ENCODE data around the gene STAM2. TPM values are rescaled to one million over a fixed set of nuclear protein-coding genes. Genes with fewer than 3 reads are reported as not detected.
"Not testable (repeated sequence)": the region's sequence is repeated elsewhere in the genome, so short reads cannot be mapped to it uniquely, and the experiment has no call there.

Gene STAM2
- total RNA-seq, 1 experiment from 2014 or later = 27.3 TPM

DNA sequence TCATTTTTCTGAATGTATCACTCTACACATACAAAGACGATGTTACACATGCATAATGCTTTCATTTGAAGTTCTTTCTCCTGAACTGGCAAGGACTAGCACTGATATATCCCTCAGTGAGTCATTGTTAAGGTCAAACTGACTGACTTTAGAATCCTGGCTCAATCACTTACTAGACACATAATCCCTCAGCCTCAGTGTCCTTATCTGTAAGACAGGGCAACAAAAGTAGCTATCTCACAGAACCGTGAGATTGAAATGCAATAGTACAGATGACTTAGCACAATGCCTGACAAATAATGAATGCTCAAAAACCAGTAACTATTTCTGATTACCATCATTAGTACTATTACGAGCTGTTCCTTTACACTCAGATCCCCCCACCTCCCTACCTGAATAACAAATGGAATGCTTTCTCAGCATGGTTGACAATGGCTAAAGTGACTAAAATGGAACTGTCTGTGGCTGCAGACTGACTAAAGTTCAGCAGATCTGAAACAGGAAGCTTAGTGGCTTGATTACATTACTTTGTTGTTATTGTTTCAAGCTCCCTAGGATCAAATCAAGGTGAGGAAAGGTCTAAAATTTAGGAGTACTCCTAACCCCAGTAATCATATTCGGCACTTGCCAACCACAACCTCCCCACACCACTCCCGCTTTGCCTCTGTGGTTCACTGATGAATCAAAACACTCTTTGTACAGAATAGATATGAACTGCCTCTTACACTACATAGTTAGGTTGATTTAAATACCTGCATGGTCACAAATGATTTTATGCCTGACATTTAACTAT is 40.9 kb downstream of the STAM2 start:
- peak; percentile 9 for DNase-seq (ENCODE audit: low read depth, low spot score)

DNA sequence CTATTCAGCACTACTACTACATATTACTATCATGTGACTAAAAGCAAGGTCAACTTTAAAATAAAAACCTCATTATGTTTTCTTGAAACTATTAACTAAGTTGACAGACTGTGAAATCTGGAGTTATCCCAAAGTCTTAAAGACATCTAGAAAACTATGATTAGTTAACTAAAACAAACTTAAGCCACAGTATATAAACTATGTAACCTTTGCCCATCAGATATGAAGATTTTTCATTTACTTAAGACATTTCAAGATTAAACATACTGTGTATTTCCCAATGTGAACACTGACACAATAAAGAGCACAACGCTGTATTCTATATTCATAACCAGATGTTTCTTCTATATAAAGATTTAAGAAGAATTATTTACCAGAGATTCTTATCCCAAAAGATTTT is 43.3 kb downstream of the STAM2 start:
- in situ Hi-C loops (cut with HindIII; ENCODE audit: low pct_unique_long_range_greater_than_20kb, low sequenced_read_pairs) = no loop called here
- peak; percentile 11 for DNase-seq (ENCODE audit: low read depth, low spot score)

More for the DNA sequence above, 40.9 kb downstream of the STAM2 start:
- in situ Hi-C loops (cut with HindIII; ENCODE audit: low pct_unique_long_range_greater_than_20kb, low sequenced_read_pairs) = no loop called here

DNA sequence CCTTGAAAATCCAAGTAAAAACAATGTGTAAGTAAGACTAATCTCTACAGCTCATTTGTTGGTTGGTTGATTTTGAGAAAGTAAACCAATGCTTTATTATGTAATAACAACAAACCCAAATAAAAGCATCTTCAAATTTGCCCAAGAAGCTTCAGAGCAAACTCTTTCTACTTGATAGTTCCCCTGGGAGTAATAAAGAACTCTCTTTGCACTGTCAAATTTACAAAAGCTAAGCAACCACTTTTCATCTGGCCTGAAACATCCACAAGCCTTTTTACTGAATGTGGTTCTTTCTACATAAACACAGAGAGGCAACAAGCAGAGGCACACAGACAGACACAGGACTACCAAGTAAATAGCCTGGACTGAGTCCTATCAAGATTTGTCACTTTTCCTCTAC is 47.9 kb downstream of the STAM2 start:
- in situ Hi-C loops (cut with HindIII; ENCODE audit: low pct_unique_long_range_greater_than_20kb, low sequenced_read_pairs) = no loop called here
- DNase-seq (ENCODE audit: low read depth, low spot score) = no peak

DNA sequence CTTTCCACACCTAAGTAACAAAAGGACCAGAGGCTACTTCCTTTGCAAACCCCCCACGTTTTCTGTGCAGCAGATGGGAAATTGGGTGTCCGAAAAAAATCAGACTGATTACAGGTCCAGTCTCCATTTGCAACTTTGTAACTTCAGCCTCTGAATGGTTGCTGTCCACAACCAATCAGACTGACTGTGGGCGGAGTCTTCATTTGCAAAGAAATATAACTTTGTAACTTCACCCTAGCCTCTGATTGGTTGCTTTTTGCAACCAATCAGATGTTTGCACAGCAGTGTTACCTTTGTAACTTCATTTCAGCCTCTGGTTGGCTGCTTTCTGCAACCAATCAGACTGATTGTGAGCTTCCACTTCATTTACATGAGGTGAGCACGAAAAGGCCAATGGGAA is 48.9 kb downstream of the STAM2 start:
- in situ Hi-C loops (cut with HindIII; ENCODE audit: low pct_unique_long_range_greater_than_20kb, low sequenced_read_pairs) = no loop called here
- DNase-seq (ENCODE audit: low read depth, low spot score) = peak; percentile 15

DNA sequence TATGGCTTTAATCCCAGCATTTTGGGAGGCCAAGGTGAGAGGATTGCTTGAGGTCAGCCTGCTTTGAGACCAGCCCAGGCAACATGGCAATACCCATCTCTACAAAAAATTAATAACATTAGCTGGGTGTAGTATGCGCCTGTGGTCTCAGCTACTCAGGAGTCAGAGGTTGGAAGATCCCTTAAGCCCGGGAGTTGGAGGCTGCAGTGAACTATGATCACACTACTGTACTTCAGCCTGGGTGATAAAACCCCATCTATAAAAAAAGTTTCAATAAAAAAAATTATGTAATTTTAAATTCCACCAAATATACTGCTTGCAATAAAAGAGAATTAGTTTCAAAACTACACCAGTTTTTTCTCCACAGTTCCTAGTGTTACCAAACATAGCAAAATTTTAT is 53.4 kb downstream of the STAM2 start:
- no peak for DNase-seq (ENCODE audit: low read depth, low spot score)
- in situ Hi-C loops (cut with HindIII; ENCODE audit: low pct_unique_long_range_greater_than_20kb, low sequenced_read_pairs) = no loop called here

DNA sequence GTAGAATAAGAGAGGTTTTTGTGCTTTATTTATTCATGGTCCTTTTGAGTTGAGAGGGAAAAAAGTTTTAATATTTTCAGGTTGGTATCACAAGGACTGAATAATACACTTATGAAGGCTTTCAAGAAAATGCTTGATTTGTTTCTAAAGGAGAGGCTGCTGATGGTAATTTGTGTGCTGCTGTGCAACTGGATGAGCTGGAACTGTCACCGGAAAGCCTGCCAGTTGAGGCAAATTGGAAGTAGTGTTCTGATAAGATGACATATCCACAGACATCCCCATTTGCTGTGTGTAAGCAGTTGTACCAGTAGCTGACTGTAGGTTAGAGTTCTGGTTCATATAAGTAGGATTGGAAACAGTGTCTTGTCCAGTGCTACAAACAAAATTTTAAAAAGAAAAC is 55.1 kb downstream of the STAM2 start:
- in situ Hi-C loops (cut with HindIII; ENCODE audit: low pct_unique_long_range_greater_than_20kb, low sequenced_read_pairs) = no loop called here
- DNase-seq (ENCODE audit: low read depth, low spot score) = no peak

DNA sequence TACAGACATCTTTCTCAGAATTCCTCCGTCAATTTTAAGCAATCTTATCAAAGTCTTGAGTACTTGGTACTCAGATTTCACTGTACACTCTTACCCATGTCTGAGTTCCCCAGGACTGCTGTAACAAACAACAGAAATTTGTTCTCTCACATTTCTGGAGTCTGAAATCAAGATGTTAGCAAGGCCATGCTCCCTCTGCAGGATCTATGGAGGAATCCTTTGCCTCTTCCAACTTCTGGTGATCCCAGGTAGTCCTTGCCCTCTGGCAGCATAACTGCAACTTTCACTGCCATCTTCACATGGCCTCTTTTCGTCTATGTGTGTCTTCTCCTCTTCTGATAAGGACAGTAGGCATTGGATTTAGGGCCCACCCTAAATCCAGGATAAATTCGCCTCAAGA is 59.6 kb downstream of the STAM2 start:
- in situ Hi-C loops (cut with HindIII; ENCODE audit: low pct_unique_long_range_greater_than_20kb, low sequenced_read_pairs) = no loop called here
- peak; percentile 48 for DNase-seq (ENCODE audit: low read depth, low spot score)

DNA sequence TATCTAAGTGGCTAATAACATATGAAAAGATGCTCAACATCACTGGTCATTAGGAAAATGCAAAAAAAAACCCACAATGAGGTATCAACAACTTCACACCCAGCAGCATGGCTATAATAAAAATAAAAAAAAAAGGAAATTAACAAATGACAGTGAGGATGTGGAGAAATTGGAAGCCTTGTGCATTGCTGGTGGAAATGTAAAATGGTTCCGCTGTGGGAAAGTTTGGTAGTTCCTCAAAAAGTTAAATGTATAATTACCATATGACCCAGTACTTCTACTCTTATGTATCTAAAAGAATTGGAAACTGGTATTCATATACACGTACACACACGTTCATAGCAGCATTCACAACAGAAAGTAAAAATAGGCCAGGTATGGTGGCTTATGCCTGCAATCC is 61.2 kb downstream of the STAM2 start:
- DNase-seq (ENCODE audit: low read depth, low spot score) = no peak
- in situ Hi-C loops (cut with HindIII; ENCODE audit: low pct_unique_long_range_greater_than_20kb, low sequenced_read_pairs) = no loop called here

DNA sequence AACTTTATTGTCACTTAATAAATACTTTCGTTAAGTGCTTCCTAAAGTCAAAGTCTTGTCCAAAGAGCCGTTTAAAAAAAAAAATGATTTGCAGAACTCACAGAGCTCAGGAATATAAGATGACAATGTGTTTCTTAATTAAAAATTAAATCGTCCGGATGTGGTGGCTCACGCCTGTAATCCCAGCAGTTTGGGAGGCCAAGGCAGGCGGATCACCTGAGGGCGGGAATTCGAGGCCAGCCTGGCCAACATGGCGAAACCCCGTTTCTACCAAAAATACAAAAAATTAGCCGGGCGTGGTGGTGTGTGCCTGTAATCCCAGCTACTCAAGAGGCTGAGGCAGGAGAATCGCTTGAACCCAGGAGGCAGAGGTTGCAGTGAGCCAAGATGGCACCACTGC is 68.4 kb downstream of the STAM2 start:
- in situ Hi-C loops (cut with HindIII; ENCODE audit: low pct_unique_long_range_greater_than_20kb, low sequenced_read_pairs) = not testable (repeated sequence)

DNA sequence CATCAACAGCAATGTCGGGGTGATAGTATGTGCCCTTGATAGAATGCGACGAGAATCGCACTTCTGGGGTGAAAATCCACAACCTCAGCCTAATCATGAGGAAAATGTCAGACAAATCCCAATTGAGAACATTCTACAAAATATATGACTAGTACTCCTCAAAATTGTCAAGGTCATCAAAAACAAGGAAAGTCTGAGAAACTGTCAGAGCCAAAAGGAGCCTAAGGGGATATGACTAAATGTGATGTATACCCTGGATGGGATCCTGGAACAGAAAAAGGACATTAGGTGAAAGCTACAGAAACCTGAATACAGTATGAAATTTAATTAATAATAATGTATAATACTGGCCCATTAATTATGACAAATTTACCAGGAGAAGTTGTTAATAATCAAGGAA is 69.1 kb downstream of the STAM2 start:
- DNase-seq (ENCODE audit: low read depth, low spot score) = no peak

More for the DNA sequence above, 68.4 kb downstream of the STAM2 start:
- DNase-seq (ENCODE audit: low read depth, low spot score) = not testable (repeated sequence)

DNA sequence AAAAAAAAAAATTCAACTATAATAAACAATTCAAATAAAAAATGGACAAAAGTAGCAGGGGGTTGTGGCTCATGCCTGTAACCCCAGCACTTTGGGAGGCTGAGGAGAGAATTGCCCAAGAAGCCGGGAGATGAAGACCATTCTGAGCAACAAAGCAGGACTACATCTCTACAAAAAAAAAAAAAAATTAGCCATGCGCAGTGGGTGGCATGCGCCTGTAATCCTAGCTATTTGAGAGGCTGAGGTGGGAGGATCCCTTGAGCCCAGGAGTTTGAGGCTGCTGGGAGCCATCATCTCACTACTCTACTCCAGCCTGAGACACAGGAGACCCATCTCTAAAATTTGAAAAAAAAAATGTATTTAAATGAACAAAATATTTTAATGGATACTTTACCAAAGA is 72.3 kb downstream of the STAM2 start:
- in situ Hi-C loops (cut with HindIII; ENCODE audit: low pct_unique_long_range_greater_than_20kb, low sequenced_read_pairs) = no loop called here
- no peak for DNase-seq (ENCODE audit: low read depth, low spot score)

More for the DNA sequence above, 69.1 kb downstream of the STAM2 start:
- in situ Hi-C loops (cut with HindIII; ENCODE audit: low pct_unique_long_range_greater_than_20kb, low sequenced_read_pairs) = no loop called here

DNA sequence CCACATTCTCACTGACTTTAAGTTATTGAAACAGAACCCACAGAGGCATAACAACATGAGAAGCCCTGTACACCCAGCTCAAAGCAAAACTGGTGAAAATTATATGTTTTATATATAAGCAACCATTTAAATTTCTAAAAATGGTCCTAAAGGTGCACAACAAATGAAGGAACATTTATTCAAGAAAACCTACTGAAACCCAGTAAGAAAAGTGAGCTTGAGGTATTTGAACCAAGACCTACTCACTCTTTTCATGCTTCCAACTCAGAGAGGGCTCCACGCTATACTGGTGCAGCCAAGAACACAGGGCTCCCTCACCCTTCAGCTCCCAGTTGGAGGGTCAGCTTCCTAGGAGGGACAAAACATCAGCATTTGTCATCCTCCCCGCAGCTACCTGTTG is 74.6 kb downstream of the STAM2 start:
- in situ Hi-C loops (cut with HindIII; ENCODE audit: low pct_unique_long_range_greater_than_20kb, low sequenced_read_pairs) = no loop called here
- no peak for DNase-seq (ENCODE audit: low read depth, low spot score)

DNA sequence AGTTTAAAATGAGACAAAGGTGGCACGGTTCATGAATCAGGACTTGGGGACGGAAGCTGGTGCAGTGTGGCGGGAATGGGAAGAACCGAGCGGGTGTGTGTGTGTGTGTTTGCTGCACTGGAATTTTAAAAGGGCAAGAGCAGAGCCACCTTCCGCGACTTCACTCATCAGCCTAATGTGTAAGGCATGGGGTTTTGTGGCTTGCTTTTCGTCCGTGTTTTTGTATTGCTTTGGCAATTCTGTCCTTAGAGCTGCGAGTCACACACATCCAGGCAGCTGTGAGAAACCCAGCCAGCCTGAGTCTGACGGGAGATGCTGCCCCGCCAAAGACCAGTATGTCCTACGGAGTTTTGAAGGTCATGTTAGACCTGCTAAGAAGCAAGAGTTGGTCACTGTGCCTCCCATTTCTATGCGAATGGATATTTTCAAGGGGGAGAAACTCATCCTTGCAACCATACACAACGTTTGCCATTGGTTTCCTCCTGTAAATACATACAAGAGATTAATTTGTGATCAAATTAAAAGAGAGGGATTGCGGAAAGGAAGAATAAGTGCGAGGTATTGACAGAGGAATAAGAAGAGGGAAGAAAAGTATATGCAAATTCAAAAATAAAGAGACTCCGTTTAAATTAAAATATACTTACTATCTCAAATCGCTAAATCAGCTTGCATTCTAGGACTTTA is 76.1 kb downstream of the STAM2 start:
- in situ Hi-C loops (cut with HindIII; ENCODE audit: low pct_unique_long_range_greater_than_20kb, low sequenced_read_pairs) = no loop called here
- DNase-seq (ENCODE audit: low read depth, low spot score) = peak; percentile 2

DNA sequence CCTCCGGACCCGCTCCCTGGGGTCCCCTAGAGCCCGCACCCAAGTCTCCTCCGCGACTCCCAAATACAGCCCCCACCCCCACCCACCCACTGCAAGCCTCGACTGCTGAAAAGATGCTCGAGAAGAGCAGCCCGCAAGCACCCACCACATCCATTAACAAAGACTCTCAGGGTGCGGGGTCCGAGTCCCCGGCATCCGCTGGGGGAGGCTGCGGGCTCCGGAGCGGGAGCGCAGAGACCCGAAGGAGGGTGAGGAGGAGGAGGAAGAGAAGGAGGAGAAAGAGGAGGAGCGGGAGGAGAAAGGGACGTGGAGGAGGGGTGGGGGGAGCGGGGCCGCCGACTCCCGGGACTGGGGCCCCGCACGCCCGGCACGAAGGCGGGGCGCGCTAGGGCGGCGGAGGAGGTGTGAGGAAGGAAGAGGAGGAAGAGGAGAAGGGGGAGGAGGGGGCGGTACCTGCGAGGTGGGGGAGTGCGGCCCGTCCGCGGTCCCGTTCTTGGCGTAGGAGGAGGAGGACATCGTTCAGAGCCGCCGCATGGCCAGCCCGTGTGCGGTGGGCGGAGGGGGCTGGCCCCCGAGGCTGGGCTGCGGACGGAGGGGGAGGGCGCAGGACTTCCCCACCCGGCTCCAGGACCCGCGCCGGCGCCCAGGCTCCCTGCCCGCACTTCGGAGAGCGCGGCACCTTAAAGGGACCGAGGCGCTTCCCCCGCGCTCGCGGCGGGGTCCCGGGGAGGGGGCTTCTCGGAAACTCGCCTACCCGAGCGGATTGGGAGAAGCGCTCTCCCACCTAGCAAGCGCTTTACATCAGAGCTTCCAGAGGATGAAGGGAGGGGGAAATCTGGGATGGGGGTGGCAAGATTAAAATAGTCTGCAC is 76.8 kb downstream of the STAM2 start, which contains the start of gene CACNB4:
Gene CACNB4, minus strand, starts transcription at position 549 of the 871 bp plus-strand sequence.
- in situ Hi-C loops (cut with HindIII; ENCODE audit: low pct_unique_long_range_greater_than_20kb, low sequenced_read_pairs) = no loop called here
- DNase-seq (ENCODE audit: low read depth, low spot score) = no peak

DNA sequence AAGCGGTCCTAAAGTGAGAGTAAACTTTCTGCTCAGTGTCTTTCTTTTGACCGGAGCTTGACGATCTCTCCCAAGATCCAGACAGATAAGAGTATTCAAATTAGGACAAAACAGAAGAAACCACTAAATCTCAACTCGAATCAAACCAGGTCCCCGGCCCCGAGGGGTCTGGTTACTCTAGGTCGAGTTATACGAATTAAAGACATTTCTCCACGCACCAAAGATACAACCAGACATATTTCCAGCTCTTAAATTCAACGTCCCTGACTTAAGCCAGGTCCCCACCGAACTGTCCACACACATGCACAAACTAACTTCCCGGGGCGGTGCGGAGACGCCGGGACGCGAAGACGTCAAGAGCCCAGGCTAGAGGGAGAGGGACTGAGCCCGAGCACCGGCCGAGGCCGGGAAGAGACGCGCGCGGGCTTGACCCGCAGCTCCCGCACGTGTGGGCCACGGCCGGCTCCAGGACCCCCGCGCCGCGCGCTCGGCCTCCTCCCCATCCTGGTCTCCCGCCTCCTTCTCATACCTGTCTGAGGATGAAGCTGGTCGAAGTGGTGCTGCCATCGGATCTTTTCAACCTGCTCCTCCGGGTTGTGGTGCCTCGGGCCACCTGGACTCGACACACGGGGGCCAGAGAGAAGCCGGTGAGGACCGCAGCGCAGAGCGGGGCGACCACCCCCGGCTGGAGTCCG is 77.6 kb downstream of the STAM2 start:
- no peak for DNase-seq (ENCODE audit: low read depth, low spot score)
- in situ Hi-C loops (cut with HindIII; ENCODE audit: low pct_unique_long_range_greater_than_20kb, low sequenced_read_pairs) = no loop called here

DNA sequence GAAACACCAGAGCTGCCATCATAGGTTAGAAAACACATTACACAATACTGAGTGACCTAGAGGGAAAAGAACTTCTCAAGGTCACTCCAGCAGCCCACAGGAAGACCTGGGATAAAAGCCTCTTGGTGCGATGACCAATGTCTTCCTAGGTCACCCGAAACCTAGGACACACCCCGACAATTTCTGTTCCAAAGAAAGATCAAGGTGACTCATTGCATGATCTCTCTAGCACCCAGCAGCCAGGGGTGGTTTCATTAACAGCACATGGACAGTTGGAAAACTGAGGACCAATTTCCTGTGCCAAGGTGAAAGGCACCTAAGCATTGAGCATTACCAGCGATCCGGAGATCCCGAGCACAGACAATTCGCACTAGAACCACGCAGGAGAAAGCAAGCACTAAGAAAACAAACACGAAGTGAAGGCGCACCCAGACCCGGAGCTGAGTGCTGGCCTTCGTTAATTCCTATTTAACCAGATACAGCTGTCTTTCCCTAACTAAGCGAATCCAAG is 78.2 kb downstream of the STAM2 start:
- no peak for DNase-seq (ENCODE audit: low read depth, low spot score)
- in situ Hi-C loops (cut with HindIII; ENCODE audit: low pct_unique_long_range_greater_than_20kb, low sequenced_read_pairs) = no loop called here

DNA sequence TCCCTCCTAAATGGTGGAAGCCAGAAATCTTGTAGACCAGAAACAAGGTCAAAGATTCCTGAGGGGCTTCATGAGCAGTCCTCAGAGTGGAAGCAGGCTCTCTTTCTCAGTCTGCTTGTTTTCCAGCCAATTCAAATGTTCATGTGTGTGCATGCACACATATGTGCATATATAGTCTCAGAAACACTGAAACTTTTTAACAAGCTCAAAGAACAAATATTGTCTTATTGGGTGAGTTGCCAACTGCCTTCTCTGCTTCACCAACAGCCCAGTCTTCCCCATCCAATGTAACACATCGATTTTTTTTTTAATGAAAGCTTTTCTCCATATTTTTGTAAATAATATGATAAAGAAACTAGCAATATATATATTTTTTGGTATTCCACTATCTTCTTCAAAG is 80.4 kb downstream of the STAM2 start:
- DNase-seq (ENCODE audit: low read depth, low spot score) = no peak
- in situ Hi-C loops (cut with HindIII; ENCODE audit: low pct_unique_long_range_greater_than_20kb, low sequenced_read_pairs) = no loop called here

Measured in SK-MEL-5 (cell line).